HepG2 (cell line): ENCODE data around the gene ALK. TPM values are rescaled to one million over a fixed set of nuclear protein-coding genes. Genes with fewer than 3 reads are reported as not detected.

ENCODE experiments used
- ATAC-seq: fragments of 200-7000 bp; cut with Tn5 transposase; 3 replicates; pipeline ENCODE4 v1.9.1; 2020; ENCODE audit warnings: mild to moderate bottlenecking, moderate library complexity
- BruUV-seq: library from RNA; stranded (reverse); fragments of 400-500 nt; replicated peaks from 2 replicates; lab custom pipeline; 2021; lab: Mats Ljungman, UMichigan
- CTCF ChIA-PET: fragments of 300-600 bp; formaldehyde crosslinking; extraction: SDS; loops from one replicate; lab custom pipeline; 2021; ENCODE audit warnings: low total read pairs, inconsistent platforms, low intra/inter-chr PET ratio; lab: Yijun Ruan, JAX
- POLR2A ChIA-PET: fragments of 350-600 bp; sonication (Branson Sonifier 250); formaldehyde crosslinking; loops from one replicate; lab custom pipeline; 2020; ENCODE audit warnings: antibody characterized with exemption, inconsistent platforms; lab: Yijun Ruan, JAX
- DNase-seq: peaks from one replicate; pipeline ENCODE4 v3.0.0-alpha.2; 2015; ENCODE audit warnings: low spot score
- FAIRE-seq: peaks from 3 replicates; lab custom pipeline; 2011; peaks lifted over from hg19 to GRCh38; lab: Jason Lieb, UNC
- H2AFZ ChIP-seq: one replicate; pipeline ENCODE4 v1.6.1; 2011; ENCODE audit warnings: low read length, inconsistent platforms
- H3K27ac ChIP-seq: fragments of 300-600 bp; 3 replicates; pipeline ENCODE4 v1.8.0; 2011; ENCODE audit warnings: mixed run types, mild to moderate bottlenecking, mixed read lengths, low read length, inconsistent platforms; ENCODE audit not compliant: insufficient read depth; ENCODE audit errors: extremely low read length
- H3K27me3 ChIP-seq, 2 experiments: fragments of 200-600 bp in 1 of 2; 2 replicates in 1 of 2; 3 replicates in 1 of 2; pipeline versions ENCODE4 v1.6.0 to v1.8.0; 2011; ENCODE audit warnings: low read length in 2 of 2, mild to moderate bottlenecking in 2 of 2, moderate library complexity in 2 of 2, inconsistent platforms in 1 of 2; ENCODE audit not compliant: insufficient read depth in 2 of 2, control insufficient read depth in 1 of 2
- H3K36me3 ChIP-seq, 2 experiments: fragments of 200-600 bp in 1 of 2; replicated peaks in 1 of 2; 2 replicates in 1 of 2; 3 replicates in 1 of 2; pipeline versions ENCODE4 v1.5.1 to v1.8.0; 2011; ENCODE audit warnings: low read length in 2 of 2, inconsistent platforms in 1 of 2; ENCODE audit not compliant: insufficient read depth in 2 of 2, control insufficient read depth in 1 of 2
- H3K4me1 ChIP-seq: 2 replicates; pipeline ENCODE4 v1.5.1; 2012; ENCODE audit warnings: low read length, inconsistent platforms; ENCODE audit not compliant: insufficient read depth
- H3K4me2 ChIP-seq: 2 replicates; pipeline ENCODE4 v1.6.0; 2011; ENCODE audit warnings: low read depth, low read length, inconsistent platforms
- H3K4me3 ChIP-seq, 3 experiments: fragments of 200-600 bp in 1 of 3; sonication (generic), shearing (Covaris generic) in 1 of 3; replicated peaks in 1 of 3; 2 replicates each; pipeline ENCODE4 v1.5.1; 2011 to 2016; ENCODE audit warnings: low read length in 3 of 3, inconsistent platforms in 2 of 3, low read depth in 2 of 3, mild to moderate bottlenecking in 2 of 3, control low read depth in 1 of 3, mixed read lengths in 1 of 3; ENCODE audit not compliant: insufficient read depth in 1 of 3
- H3K79me2 ChIP-seq: one replicate; pipeline ENCODE4 v1.6.1; 2011; ENCODE audit warnings: low read length, inconsistent platforms; ENCODE audit not compliant: insufficient read depth
- H3K9ac ChIP-seq: 2 replicates; pipeline ENCODE4 v1.6.0; 2011; ENCODE audit warnings: mild to moderate bottlenecking, low read depth, low read length, inconsistent platforms; ENCODE audit not compliant: insufficient read depth
- H3K9me3 ChIP-seq: 2 replicates; pipeline ENCODE4 v1.5.1; 2012; ENCODE audit warnings: mild to moderate bottlenecking, low read length
- H4K20me1 ChIP-seq: 2 replicates; pipeline ENCODE4 v1.6.0; 2011; ENCODE audit warnings: inconsistent platforms, mild to moderate bottlenecking, low read length, moderate library complexity; ENCODE audit not compliant: insufficient read depth
- BATF2 ChIP-seq: sonication (generic); formaldehyde crosslinking; IDR thresholded peaks from 2 replicates; pipeline ENCODE4 v1.8.0; 2022; ENCODE audit warnings: mild to moderate bottlenecking, missing genetic modification reagents, moderate library complexity
- HOXA7 ChIP-seq: sonication (generic); formaldehyde crosslinking; IDR thresholded peaks from 2 replicates; pipeline ENCODE4 v1.8.1; 2022; ENCODE audit warnings: mild to moderate bottlenecking, missing genetic modification reagents, moderate library complexity
- IKZF5 ChIP-seq: IDR thresholded peaks from 2 replicates; pipeline ENCODE4 v1.6.1; 2018; ENCODE audit warnings: missing genetic modification reagents, mild to moderate bottlenecking, missing compliant biosample characterization
- LCORL ChIP-seq, 2 experiments: fragments of 450-650 bp in 1 of 2; sonication (generic) in 1 of 2; formaldehyde crosslinking in 1 of 2; IDR thresholded peaks; 2 replicates each; pipeline versions ENCODE4 v1.5.0 to v1.6.1; 2017 to 2020; ENCODE audit warnings: antibody characterized with exemption in 1 of 2, missing genetic modification reagents in 1 of 2
- MLXIP ChIP-seq: sonication (generic); formaldehyde crosslinking; IDR thresholded peaks from 2 replicates; pipeline ENCODE4 v1.9.0; 2021; ENCODE audit warnings: missing genetic modification reagents, borderline replicate concordance
- PITX1 ChIP-seq: sonication (generic); formaldehyde crosslinking; IDR thresholded peaks from 2 replicates; pipeline ENCODE4 v1.5.1; 2020; ENCODE audit warnings: mild to moderate bottlenecking, missing genetic modification reagents
- SCMH1 ChIP-seq: sonication (generic); formaldehyde crosslinking; IDR thresholded peaks from 2 replicates; pipeline ENCODE4 v1.9.0; 2021; ENCODE audit warnings: missing genetic modification reagents, mild to moderate bottlenecking, borderline replicate concordance
- SP5 ChIP-seq: IDR thresholded peaks from 2 replicates; pipeline ENCODE4 v1.6.1; 2016; ENCODE audit warnings: low read depth, borderline replicate concordance
- WGBS: methylation state at CpG from one replicate; pipeline ENCODE4 v1.1.6; 2017; ENCODE audit warnings: low lambda C conversion rate; 5-methylcytosine and 5-hydroxymethylcytosine counted together
- in situ Hi-C: cut with HindIII; loops from 2 replicates; pipeline ENCODE4 v1.10.0; 2017; ENCODE audit warnings: low pct_unique_long_range_greater_than_20kb; ENCODE audit not compliant: extremely low pct_ligation_motif_present
- intact Hi-C: fragments of 100-400 bp; cut with micrococcal nuclease; formaldehyde crosslinking; loops from one replicate; pipeline ENCODE4 v1.10.0; 2022; ENCODE audit not compliant: unreplicated experiment
- polyA plus RNA-seq, 8 experiments: library from polyadenylated mRNA; depleted of rRNA in 3 of 8; stranded (reverse) in 7 of 8; unstranded in 1 of 8; fragments of >200 nt; fragmentation: Illumina TruSeq in 4 of 8; extraction: Trizol in 4 of 8; gene quantifications; 2 replicates each; pipeline versions ENCODE4 v1.2.1 to v1.2.3, GENCODE V29; 2011 to 2016; ENCODE audit warnings: low read depth in 4 of 8, missing spikeins in 1 of 8, mixed read lengths in 1 of 8; ENCODE audit not compliant: insufficient read depth in 1 of 8
- total RNA-seq, 5 experiments: library from RNA; depleted of rRNA; stranded (reverse); fragments of >200 nt; fragmentation: Illumina TruSeq; extraction: Trizol; gene quantifications; 2 replicates each; pipeline ENCODE4 v1.2.3, GENCODE V29; 2016; ENCODE audit warnings: low read depth in 1 of 5
- TF ChIP-seq, protein P1 (sequence below): sonication (generic); formaldehyde crosslinking; IDR thresholded peaks from 2 replicates; pipeline ENCODE4 v1.8.1; 2023; ENCODE audit warnings: missing genetic modification reagents, inconsistent platforms, borderline replicate concordance
- TF ChIP-seq, protein P2 (sequence below): sonication (generic); formaldehyde crosslinking; IDR thresholded peaks from 2 replicates; pipeline ENCODE4 v1.5.0; 2020; ENCODE audit warnings: mild to moderate bottlenecking, missing genetic modification reagents

The ALK gene
- total and polyA plus RNA-seq, 2 of the 13 experiments (the other 11 are each of a cell fraction or from before 2014, with no cell fraction given): not detected

DNA sequence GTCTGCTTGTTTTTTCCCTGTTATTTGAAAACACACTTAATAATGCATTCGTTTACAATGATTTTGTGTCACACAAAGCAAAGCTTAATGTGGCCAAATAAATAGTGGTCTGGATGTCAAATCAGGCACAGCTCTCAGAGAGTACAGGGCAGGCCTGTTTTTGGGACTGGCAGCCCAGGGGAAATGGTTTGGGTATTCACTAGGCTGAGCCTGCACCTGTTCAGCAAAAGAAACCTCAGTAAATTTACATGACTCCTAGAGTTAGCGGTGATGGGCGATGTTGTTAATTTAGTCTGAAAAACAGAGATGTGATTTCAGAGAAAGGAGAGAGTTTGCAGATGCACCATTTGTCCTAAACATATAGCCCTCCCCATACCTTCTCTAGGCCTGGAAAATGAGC lies 197.1 kb downstream of the ALK start (continued):
- no peak for TF ChIP-seq MLXIP (CRISPR knock-in tag)
- no peak for TF ChIP-seq IKZF5 (CRISPR knock-in tag)
- no peak for TF ChIP-seq BATF2 (CRISPR knock-in tag)
- no peak for TF ChIP-seq HOXA7 (CRISPR knock-in tag)
- TF ChIP-seq PITX1 (CRISPR knock-in tag): no peak

DNA sequence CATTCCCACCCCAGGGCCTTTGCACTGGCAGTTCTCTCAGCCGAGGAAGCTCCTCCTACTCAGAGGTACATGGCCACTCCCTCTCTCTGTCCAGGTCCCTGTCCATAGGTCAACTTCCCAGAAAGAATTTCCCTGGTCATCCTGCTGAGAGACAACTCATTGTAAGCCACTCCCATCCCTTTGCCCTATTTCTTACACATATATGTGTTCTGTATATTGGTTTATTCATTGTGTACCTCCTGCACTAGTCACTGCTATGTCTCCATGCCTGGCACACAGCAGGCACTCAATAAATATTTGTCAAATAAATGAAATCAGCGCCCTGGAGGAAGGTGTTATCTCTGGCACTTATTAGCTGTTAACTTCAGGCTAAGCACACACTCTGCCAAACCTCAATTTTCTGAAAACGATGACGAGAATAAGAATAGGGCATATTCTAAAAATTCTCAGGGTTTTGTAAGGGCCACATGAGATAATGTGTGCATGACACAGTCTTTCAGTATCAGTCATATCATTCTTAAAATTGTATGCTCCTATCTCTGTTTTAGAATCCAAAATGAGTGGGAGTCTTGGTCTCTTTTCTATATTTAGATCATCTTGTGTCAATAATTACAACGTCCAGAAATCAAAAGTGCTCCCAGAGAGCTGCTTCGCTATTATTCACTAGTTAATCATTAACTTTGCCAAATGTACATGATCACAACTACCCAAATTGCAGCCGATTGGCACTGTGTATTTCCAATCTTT lies 198.0 kb downstream of the ALK start:
- Histone ChIP-seq H4K20me1 (no peaks in the 10 kb centered on the region), H3K36me3 (no peaks in the 10 kb centered on the region), H3K27me3 (no peaks in the 10 kb centered on the region; a peak in 1 of 5 replicates), H3K27ac (no peak overlapping the region), H3K4me1 (no peaks in the 10 kb centered on the region), H3K79me2 (no peaks in the 10 kb centered on the region), H3K9ac (no peak overlapping the region), H2AFZ (no peak overlapping the region), H3K4me3 (no peak overlapping the region), H3K9me3 (no peaks in the 10 kb centered on the region), H3K4me2 (no peak overlapping the region)
- CTCF ChIA-PET: no interaction called here
- POLR2A ChIA-PET: no interaction called here
- in situ Hi-C loops: no loop called here
- ATAC-seq (no peak), DNase-seq (no peak), FAIRE-seq (no peak)
- 6% methylated on average over 7 of the region's 7 CpGs for WGBS
- BruUV-seq: no TSS peak
- intact Hi-C loops: no loop called here
- TF ChIP-seq, protein P1, sequence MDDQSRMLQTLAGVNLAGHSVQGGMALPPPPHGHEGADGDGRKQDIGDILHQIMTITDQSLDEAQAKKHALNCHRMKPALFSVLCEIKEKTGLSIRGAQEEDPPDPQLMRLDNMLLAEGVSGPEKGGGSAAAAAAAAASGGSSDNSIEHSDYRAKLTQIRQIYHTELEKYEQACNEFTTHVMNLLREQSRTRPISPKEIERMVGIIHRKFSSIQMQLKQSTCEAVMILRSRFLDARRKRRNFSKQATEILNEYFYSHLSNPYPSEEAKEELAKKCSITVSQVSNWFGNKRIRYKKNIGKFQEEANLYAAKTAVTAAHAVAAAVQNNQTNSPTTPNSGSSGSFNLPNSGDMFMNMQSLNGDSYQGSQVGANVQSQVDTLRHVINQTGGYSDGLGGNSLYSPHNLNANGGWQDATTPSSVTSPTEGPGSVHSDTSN (CRISPR knock-in tag): no peak
- TF ChIP-seq LCORL (IDR thresholded peaks at IDR 0.05): no peak
- no peak for TF ChIP-seq LCORL (CRISPR knock-in tag; IDR thresholded peaks at IDR 0.05)
- TF ChIP-seq SP5 (CRISPR knock-in tag): no peak
- TF ChIP-seq SCMH1 (CRISPR knock-in tag): no peak
- TF ChIP-seq, protein P2, sequence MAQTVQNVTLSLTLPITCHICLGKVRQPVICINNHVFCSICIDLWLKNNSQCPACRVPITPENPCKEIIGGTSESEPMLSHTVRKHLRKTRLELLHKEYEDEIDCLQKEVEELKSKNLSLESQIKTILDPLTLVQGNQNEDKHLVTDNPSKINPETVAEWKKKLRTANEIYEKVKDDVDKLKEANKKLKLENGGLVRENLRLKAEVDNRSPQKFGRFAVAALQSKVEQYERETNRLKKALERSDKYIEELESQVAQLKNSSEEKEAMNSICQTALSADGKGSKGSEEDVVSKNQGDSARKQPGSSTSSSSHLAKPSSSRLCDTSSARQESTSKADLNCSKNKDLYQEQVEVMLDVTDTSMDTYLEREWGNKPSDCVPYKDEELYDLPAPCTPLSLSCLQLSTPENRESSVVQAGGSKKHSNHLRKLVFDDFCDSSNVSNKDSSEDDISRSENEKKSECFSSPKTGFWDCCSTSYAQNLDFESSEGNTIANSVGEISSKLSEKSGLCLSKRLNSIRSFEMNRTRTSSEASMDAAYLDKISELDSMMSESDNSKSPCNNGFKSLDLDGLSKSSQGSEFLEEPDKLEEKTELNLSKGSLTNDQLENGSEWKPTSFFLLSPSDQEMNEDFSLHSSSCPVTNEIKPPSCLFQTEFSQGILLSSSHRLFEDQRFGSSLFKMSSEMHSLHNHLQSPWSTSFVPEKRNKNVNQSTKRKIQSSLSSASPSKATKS (CRISPR knock-in tag): no peak
